SU-DHL-6 (cell line): ENCODE data around the gene CTSK.

ENCODE experiments used
- CTCF ChIP-seq: fragments of 200-600 bp; sonication (generic); IDR thresholded peaks from one replicate; pipeline ENCODE4 v1.5.1; 2017; ENCODE audit warnings: antibody characterized with exemption, mild to moderate bottlenecking, low read length, moderate library complexity; ENCODE audit not compliant: insufficient read depth, poor library complexity, severe bottlenecking
- EZH2phosphoT487 ChIP-seq: fragments of 200-600 bp; sonication (generic), shearing (Covaris generic); conservative IDR thresholded peaks from 2 replicates; pipeline ENCODE4 v1.6.1; 2018; ENCODE audit warnings: mild to moderate bottlenecking, antibody characterized with exemption, low read length, moderate library complexity, mixed read lengths

DNA sequence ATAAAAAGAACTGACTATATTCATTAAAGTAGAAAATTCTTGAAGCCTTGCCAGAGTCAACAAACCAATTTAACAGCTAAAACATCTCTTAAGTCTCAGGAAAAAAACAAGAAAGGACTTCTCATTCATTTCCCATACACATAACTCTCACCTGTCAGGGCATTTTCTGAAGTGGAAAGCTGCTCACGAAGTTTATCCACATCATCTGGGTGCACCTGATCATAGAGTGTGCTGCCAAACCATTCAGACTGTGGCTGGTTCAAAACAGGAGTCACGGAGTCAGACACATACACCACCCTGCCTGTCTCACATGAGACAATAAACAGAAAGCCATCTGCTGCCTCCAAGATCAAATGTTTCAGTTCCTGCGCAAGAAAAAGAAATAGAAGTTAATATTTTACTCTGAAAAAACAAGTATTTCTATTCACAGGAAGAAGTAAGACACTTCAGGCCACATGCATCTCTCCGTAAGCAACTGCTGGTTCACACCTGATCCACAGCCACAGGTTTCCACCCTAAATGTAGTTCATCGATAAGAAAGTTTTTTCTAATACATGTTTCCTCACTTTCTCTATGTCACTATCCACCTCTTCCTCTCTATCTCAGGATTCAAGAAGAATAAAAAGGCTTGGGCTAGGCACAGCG, 28.2 kb upstream of the CTSK start:
- TF ChIP-seq EZH2phosphoT487: no peak
- TF ChIP-seq CTCF: no peak
